Keratinocyte (primary cell): ENCODE data around the gene PRXL2A.
"Not testable (repeated sequence)": the region's sequence is repeated elsewhere in the genome, so short reads cannot be mapped to it uniquely, and the experiment has no call there.

Experiments used
- EZH2 ChIP-seq: IDR thresholded peaks from one replicate; pipeline ENCODE4 v1.6.1; 2012; ENCODE audit warnings: inconsistent platforms, mild to moderate bottlenecking, low read length, moderate library complexity
- TF ChIP-seq, protein P1 (sequence below), 3 experiments: IDR thresholded peaks in 1 of 3; conservative IDR thresholded peaks in 1 of 3; optimal IDR thresholded peaks in 1 of 3; 2 replicates in 2 of 3; 3 replicates in 1 of 3; pipeline versions ENCODE3 to v1.5.1; 2011; ENCODE audit warnings: low read length in 3 of 3, mild to moderate bottlenecking in 3 of 3, moderate library complexity in 2 of 3, control low read depth in 1 of 3, inconsistent platforms in 1 of 3; ENCODE audit not compliant: insufficient read depth in 2 of 3; ENCODE audit errors: extremely low read depth in 1 of 3

DNA sequence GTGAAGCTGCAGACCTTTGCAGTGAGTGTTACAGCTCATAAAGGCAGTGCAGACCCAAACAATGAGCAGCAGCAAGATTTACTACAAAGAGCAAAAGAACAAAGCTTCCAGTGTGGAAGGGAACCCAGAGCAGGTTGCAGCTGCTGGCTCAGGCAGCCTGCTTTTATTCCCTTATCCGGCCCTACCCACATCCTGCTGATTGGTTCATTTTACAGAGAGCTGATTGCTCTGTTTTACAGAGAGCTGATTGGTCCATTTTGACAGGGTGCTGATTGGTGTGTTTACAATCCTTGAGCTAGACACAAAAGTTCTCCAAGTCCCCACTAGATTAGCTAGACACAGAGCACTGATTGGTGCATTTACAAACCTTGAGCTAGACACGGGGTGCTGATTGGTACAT lies 49.4 kb upstream of the PRXL2A start:
- TF ChIP-seq, protein P1, sequence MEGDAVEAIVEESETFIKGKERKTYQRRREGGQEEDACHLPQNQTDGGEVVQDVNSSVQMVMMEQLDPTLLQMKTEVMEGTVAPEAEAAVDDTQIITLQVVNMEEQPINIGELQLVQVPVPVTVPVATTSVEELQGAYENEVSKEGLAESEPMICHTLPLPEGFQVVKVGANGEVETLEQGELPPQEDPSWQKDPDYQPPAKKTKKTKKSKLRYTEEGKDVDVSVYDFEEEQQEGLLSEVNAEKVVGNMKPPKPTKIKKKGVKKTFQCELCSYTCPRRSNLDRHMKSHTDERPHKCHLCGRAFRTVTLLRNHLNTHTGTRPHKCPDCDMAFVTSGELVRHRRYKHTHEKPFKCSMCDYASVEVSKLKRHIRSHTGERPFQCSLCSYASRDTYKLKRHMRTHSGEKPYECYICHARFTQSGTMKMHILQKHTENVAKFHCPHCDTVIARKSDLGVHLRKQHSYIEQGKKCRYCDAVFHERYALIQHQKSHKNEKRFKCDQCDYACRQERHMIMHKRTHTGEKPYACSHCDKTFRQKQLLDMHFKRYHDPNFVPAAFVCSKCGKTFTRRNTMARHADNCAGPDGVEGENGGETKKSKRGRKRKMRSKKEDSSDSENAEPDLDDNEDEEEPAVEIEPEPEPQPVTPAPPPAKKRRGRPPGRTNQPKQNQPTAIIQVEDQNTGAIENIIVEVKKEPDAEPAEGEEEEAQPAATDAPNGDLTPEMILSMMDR (optimal IDR thresholded peaks at IDR 0.05 in 1 of 3, IDR thresholded peaks at IDR 0.05 in 1 of 3, conservative IDR thresholded peaks at IDR 0.05 in 1 of 3; ENCODE audit: extremely low read depth in 1 of 3, insufficient read depth in 2 of 3, low read length in 3 of 3), result not testable (repeated sequence)
- TF ChIP-seq EZH2, result not testable (repeated sequence)
